HEK293 (cell line): ENCODE data around the gene WDR64.

Experiments
- EGR2 ChIP-seq: fragments of 450-650 bp; formaldehyde crosslinking; IDR thresholded peaks from 2 replicates; pipeline ENCODE4 v1.5.1; 2016; ENCODE audit warnings: low read depth, missing biosample characterization, missing genetic modification characterization
- GLI4 ChIP-seq: fragments of 450-650 bp; formaldehyde crosslinking; IDR thresholded peaks from 2 replicates; pipeline ENCODE4 v1.5.1; 2016; ENCODE audit warnings: missing biosample characterization, missing genetic modification characterization
- TRIM28 ChIP-seq: IDR thresholded peaks from 2 replicates; pipeline ENCODE4 v1.6.1; 2011; ENCODE audit warnings: low read length, control low read depth, borderline replicate concordance
- WT1 ChIP-seq: fragments of 450-650 bp; formaldehyde crosslinking; IDR thresholded peaks from 2 replicates; pipeline ENCODE4 v1.5.1; 2016; ENCODE audit warnings: missing biosample characterization, missing genetic modification characterization
- YY2 ChIP-seq: fragments of 450-650 bp; formaldehyde crosslinking; IDR thresholded peaks from 2 replicates; pipeline ENCODE4 v1.5.1; 2016; ENCODE audit warnings: missing biosample characterization, missing genetic modification characterization
- ZBTB17 ChIP-seq: fragments of 450-650 bp; formaldehyde crosslinking; IDR thresholded peaks from 2 replicates; pipeline ENCODE4 v1.5.1; 2016; ENCODE audit warnings: missing biosample characterization, missing genetic modification characterization
- ZFP41 ChIP-seq: fragments of 450-650 bp; formaldehyde crosslinking; IDR thresholded peaks from 2 replicates; pipeline ENCODE4 v1.5.1; 2016; ENCODE audit warnings: missing biosample characterization, missing genetic modification characterization, borderline replicate concordance
- ZFP69B ChIP-seq: fragments of 450-650 bp; formaldehyde crosslinking; IDR thresholded peaks from 2 replicates; pipeline ENCODE4 v1.5.1; 2016; ENCODE audit warnings: missing biosample characterization, missing genetic modification characterization
- ZNF140 ChIP-seq: fragments of 450-650 bp; formaldehyde crosslinking; IDR thresholded peaks from 2 replicates; pipeline ENCODE4 v1.5.1; 2016; ENCODE audit warnings: missing biosample characterization, missing genetic modification characterization
- ZNF157 ChIP-seq: fragments of 450-650 bp; formaldehyde crosslinking; IDR thresholded peaks from 2 replicates; pipeline ENCODE4 v1.5.1; 2016; ENCODE audit warnings: missing biosample characterization, missing genetic modification characterization
- ZNF16 ChIP-seq: fragments of 450-650 bp; formaldehyde crosslinking; IDR thresholded peaks from 2 replicates; pipeline ENCODE4 v1.5.1; 2016; ENCODE audit warnings: low read depth, missing biosample characterization, missing genetic modification characterization
- ZNF214 ChIP-seq: fragments of 450-650 bp; formaldehyde crosslinking; IDR thresholded peaks from 2 replicates; pipeline ENCODE4 v1.5.1; 2017; ENCODE audit warnings: missing biosample characterization, mild to moderate bottlenecking, missing genetic modification characterization, borderline replicate concordance
- ZNF23 ChIP-seq: fragments of 450-650 bp; formaldehyde crosslinking; IDR thresholded peaks from 2 replicates; pipeline ENCODE4 v1.5.1; 2016; ENCODE audit warnings: missing biosample characterization, missing genetic modification characterization, borderline replicate concordance
- ZNF324 ChIP-seq: fragments of 450-650 bp; formaldehyde crosslinking; IDR thresholded peaks from 2 replicates; pipeline ENCODE4 v1.5.1; 2016; ENCODE audit warnings: missing biosample characterization, missing genetic modification characterization
- ZNF404 ChIP-seq: fragments of 450-650 bp; formaldehyde crosslinking; IDR thresholded peaks from 2 replicates; pipeline ENCODE4 v1.5.1; 2017; ENCODE audit warnings: missing biosample characterization, missing genetic modification characterization
- ZNF426 ChIP-seq: fragments of 450-650 bp; formaldehyde crosslinking; IDR thresholded peaks from 2 replicates; pipeline ENCODE4 v1.5.1; 2017; ENCODE audit warnings: missing biosample characterization, missing genetic modification characterization, mild to moderate bottlenecking, inconsistent platforms, moderate library complexity
- ZNF548 ChIP-seq: fragments of 450-650 bp; formaldehyde crosslinking; IDR thresholded peaks from 2 replicates; pipeline ENCODE4 v1.5.1; 2016; ENCODE audit warnings: missing biosample characterization, missing genetic modification characterization
- ZNF560 ChIP-seq: fragments of 450-650 bp; formaldehyde crosslinking; IDR thresholded peaks from 2 replicates; pipeline ENCODE4 v1.5.1; 2017; ENCODE audit warnings: missing biosample characterization, missing genetic modification characterization, borderline replicate concordance
- ZNF585B ChIP-seq: fragments of 450-650 bp; formaldehyde crosslinking; IDR thresholded peaks from 2 replicates; pipeline ENCODE4 v1.5.1; 2016; ENCODE audit warnings: missing biosample characterization, missing genetic modification characterization
- ZNF776 ChIP-seq: fragments of 450-650 bp; formaldehyde crosslinking; IDR thresholded peaks from 2 replicates; pipeline ENCODE4 v1.5.0; 2017; ENCODE audit warnings: missing biosample characterization, missing genetic modification characterization, borderline replicate concordance
- ZNF792 ChIP-seq: fragments of 450-650 bp; formaldehyde crosslinking; IDR thresholded peaks from 2 replicates; pipeline ENCODE4 v1.5.1; 2016; ENCODE audit warnings: missing biosample characterization, missing genetic modification characterization
- ZNF837 ChIP-seq: fragments of 450-650 bp; formaldehyde crosslinking; IDR thresholded peaks from 2 replicates; pipeline ENCODE4 v1.5.1; 2016; ENCODE audit warnings: missing biosample characterization, missing genetic modification characterization
- TF ChIP-seq, protein P1 (sequence below): fragments of 450-650 bp; formaldehyde crosslinking; conservative IDR thresholded peaks from 2 replicates; pipeline ENCODE4 v1.5.1; 2016; ENCODE audit warnings: low read depth, missing biosample characterization, missing genetic modification characterization
- TF ChIP-seq, protein P2 (sequence below): fragments of 450-650 bp; IDR thresholded peaks from 2 replicates; pipeline ENCODE4 v1.5.1; 2018; ENCODE audit warnings: missing biosample characterization, missing genetic modification characterization
- TF ChIP-seq, protein P3 (sequence below): fragments of 450-650 bp; formaldehyde crosslinking; optimal IDR thresholded peaks from 2 replicates; pipeline ENCODE3; 2016; ENCODE audit warnings: missing biosample characterization, mild to moderate bottlenecking, missing genetic modification characterization
- TF ChIP-seq, protein P4 (sequence below): fragments of 450-650 bp; formaldehyde crosslinking; IDR thresholded peaks from 2 replicates; pipeline ENCODE4 v1.5.1; 2016; ENCODE audit warnings: missing biosample characterization, missing genetic modification characterization
- TF ChIP-seq, protein P5 (sequence below): fragments of 450-650 bp; formaldehyde crosslinking; IDR thresholded peaks from 2 replicates; pipeline ENCODE4 v1.5.1; 2016; ENCODE audit warnings: missing biosample characterization, missing genetic modification characterization
- TF ChIP-seq, protein P6 (sequence below): fragments of 450-650 bp; formaldehyde crosslinking; IDR thresholded peaks from 2 replicates; pipeline ENCODE4 v1.5.1; 2016; ENCODE audit warnings: missing biosample characterization, missing genetic modification characterization

Gene WDR64

DNA sequence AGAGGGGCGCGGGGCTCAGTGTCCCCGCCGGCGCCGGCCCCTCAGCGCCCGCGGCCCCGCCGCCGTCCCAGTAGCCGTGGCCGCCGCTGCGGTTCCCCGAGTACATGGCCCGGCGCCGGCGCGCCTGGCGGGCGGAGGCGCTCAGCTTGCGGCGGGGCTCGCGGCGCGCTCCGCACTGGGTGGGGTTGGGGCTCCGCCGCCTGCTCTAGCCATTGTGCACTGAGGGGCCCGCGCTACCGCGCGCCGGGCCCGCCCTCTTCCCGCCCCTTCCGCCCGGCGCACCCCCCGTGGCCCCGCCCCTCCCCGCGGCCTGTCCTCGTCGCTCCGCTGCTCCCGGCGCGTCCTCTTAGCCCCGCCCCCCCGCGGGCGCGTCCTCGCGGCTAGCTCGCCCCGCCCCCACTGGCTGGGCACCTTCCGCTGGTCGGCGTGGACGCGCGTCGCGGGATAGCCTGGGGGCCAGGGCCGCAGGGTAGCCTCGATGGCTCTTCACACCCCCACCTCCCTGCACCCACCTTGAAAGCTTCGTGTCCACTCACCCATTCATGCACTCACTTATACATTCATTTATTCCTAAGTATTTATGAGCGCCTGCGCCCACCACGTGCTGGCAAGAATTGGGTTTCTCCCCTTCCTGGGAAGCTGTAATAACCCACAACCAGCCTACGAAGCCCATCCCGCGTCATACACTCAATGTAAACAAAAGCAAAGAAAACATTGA is 11.8 kb upstream of the WDR64 start, which contains the start of the genes CHML and OPN3 (continued):
- TF ChIP-seq ZNF560 (no peak), ZNF23 (tag by site-specific recombination) (no peak), GLI4 (tag by site-specific recombination) (no peak), ZNF426 (tag by site-specific recombination) (no peak), ZNF404 (tag by site-specific recombination) (no peak), ZNF16 (tag by site-specific recombination) (no peak), WT1 (tag by site-specific recombination) (peak; percentile 33; the same call in 1 of the 2 replicates), ZNF157 (no peak), ZNF324 (tag by site-specific recombination) (peak; percentile 81; the same call in 1 of the 2 replicates), ZNF585B (tag by site-specific recombination) (no peak), ZFP69B (no peak), ZBTB17 (no peak), ZNF548 (tag by site-specific recombination) (no peak), ZNF140 (tag by site-specific recombination) (no peak), YY2 (no peak), ZNF837 (tag by site-specific recombination) (no peak), ZNF214 (tag by site-specific recombination) (no peak), ZNF776 (tag by site-specific recombination) (no peak), ZFP41 (no peak), EGR2 (tag by site-specific recombination) (peak; percentile 64), TRIM28 (no peak), ZNF792 (tag by site-specific recombination) (no peak)
- TF ChIP-seq, protein P1, sequence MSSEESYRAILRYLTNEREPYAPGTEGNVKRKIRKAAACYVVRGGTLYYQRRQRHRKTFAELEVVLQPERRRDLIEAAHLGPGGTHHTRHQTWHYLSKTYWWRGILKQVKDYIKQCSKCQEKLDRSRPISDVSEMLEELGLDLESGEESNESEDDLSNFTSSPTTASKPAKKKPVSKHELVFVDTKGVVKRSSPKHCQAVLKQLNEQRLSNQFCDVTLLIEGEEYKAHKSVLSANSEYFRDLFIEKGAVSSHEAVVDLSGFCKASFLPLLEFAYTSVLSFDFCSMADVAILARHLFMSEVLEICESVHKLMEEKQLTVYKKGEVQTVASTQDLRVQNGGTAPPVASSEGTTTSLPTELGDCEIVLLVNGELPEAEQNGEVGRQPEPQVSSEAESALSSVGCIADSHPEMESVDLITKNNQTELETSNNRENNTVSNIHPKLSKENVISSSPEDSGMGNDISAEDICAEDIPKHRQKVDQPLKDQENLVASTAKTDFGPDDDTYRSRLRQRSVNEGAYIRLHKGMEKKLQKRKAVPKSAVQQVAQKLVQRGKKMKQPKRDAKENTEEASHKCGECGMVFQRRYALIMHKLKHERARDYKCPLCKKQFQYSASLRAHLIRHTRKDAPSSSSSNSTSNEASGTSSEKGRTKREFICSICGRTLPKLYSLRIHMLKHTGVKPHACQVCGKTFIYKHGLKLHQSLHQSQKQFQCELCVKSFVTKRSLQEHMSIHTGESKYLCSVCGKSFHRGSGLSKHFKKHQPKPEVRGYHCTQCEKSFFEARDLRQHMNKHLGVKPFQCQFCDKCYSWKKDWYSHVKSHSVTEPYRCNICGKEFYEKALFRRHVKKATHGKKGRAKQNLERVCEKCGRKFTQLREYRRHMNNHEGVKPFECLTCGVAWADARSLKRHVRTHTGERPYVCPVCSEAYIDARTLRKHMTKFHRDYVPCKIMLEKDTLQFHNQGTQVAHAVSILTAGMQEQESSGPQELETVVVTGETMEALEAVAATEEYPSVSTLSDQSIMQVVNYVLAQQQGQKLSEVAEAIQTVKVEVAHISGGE (tag by site-specific recombination): 0 out of 2 replicates have a peak, but pooled peaks have one; percentile 32
- TF ChIP-seq, protein P2, sequence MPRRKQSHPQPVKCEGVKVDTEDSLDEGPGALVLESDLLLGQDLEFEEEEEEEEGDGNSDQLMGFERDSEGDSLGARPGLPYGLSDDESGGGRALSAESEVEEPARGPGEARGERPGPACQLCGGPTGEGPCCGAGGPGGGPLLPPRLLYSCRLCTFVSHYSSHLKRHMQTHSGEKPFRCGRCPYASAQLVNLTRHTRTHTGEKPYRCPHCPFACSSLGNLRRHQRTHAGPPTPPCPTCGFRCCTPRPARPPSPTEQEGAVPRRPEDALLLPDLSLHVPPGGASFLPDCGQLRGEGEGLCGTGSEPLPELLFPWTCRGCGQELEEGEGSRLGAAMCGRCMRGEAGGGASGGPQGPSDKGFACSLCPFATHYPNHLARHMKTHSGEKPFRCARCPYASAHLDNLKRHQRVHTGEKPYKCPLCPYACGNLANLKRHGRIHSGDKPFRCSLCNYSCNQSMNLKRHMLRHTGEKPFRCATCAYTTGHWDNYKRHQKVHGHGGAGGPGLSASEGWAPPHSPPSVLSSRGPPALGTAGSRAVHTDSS: 0 out of 2 replicates have a peak, but pooled peaks have one; percentile 3
- TF ChIP-seq, protein P3, sequence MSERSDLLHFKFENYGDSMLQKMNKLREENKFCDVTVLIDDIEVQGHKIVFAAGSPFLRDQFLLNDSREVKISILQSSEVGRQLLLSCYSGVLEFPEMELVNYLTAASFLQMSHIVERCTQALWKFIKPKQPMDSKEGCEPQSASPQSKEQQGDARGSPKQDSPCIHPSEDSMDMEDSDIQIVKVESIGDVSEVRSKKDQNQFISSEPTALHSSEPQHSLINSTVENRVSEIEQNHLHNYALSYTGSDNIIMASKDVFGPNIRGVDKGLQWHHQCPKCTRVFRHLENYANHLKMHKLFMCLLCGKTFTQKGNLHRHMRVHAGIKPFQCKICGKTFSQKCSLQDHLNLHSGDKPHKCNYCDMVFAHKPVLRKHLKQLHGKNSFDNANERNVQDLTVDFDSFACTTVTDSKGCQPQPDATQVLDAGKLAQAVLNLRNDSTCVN (tag by site-specific recombination): peak; percentile 89
- TF ChIP-seq, protein P4, sequence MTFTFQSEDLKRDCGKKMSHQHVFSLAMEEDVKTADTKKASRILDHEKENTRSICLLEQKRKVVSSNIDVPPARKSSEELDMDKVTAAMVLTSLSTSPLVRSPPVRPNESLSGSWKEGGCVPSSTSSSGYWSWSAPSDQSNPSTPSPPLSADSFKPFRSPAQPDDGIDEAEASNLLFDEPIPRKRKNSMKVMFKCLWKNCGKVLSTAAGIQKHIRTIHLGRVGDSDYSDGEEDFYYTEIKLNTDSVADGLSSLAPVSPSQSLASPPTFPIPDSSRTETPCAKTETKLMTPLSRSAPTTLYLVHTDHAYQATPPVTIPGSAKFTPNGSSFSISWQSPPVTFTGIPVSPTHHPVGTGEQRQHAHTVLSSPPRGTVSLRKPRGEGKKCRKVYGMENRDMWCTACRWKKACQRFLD (tag by site-specific recombination): no peak
- TF ChIP-seq, protein P5, sequence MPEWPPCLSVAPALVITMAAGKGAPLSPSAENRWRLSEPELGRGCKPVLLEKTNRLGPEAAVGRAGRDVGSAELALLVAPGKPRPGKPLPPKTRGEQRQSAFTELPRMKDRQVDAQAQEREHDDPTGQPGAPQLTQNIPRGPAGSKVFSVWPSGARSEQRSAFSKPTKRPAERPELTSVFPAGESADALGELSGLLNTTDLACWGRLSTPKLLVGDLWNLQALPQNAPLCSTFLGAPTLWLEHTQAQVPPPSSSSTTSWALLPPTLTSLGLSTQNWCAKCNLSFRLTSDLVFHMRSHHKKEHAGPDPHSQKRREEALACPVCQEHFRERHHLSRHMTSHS (tag by site-specific recombination): no peak
- TF ChIP-seq, protein P6, sequence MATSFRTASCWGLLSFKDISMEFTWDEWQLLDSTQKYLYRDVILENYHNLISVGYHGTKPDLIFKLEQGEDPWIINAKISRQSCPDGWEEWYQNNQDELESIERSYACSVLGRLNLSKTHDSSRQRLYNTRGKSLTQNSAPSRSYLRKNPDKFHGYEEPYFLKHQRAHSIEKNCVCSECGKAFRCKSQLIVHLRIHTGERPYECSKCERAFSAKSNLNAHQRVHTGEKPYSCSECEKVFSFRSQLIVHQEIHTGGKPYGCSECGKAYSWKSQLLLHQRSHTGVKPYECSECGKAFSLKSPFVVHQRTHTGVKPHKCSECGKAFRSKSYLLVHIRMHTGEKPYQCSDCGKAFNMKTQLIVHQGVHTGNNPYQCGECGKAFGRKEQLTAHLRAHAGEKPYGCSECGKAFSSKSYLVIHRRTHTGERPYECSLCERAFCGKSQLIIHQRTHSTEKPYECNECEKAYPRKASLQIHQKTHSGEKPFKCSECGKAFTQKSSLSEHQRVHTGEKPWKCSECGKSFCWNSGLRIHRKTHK (tag by site-specific recombination): no peak
